Upper lobe of left lung (tissue), 4 donors: ENCODE measurements around the gene TMEM89.

Source experiments
- CTCF ChIP-seq, 6 experiments: fragments of 450-650 bp in 4 of 6; fragments of 200-600 bp in 2 of 6; sonication (generic) in 2 of 6; IDR thresholded peaks; one replicate each; pipeline ENCODE4 v1.5.1; 2016 to 2019; ENCODE audit warnings: antibody characterized with exemption in 6 of 6
- POLR2AphosphoS5 ChIP-seq, 2 donors: sonication (generic); formaldehyde crosslinking; IDR thresholded peaks; one replicate each; pipeline ENCODE4 v1.5.1; 2017; ENCODE audit warnings: antibody characterized with exemption in 2 of 2

GRCh38 chr3:48600711-48601621, 20.6 kb downstream of the TMEM89 start:
- TF ChIP-seq CTCF (IDR thresholded peaks at IDR 0.05) = no peak
- no peak for TF ChIP-seq POLR2AphosphoS5 (IDR thresholded peaks at IDR 0.05)
